Stimulated activated CD4-positive, alpha-beta T cell treated with anti-CD3 and anti-CD28 coated beads, TNF-alpha, amount 100 ng/mL, for 48 hours (primary cell): Measurements from ENCODE around the gene OR10Z1.

Source experiments
- DNase-seq, 3 donors: peaks; one replicate each; pipeline ENCODE4 v3.0.0-alpha.2; 2020; ENCODE audit warnings: low read depth in 3 of 3

The OR10Z1 gene

GRCh38 chr1:158604968-158605367 lies at the start of gene OR10Z1:
Gene OR10Z1, plus strand, starts transcription at chr1:158605268. Its CDS starts 1,171 bp downstream, at chr1:158606439.
- DNase-seq: no peak

- no peak for DNase-seq
These were observed 45.4 kb upstream of the OR10Z1 start for GRCh38 chr1:158559696-158560095.

- no peak for DNase-seq
These were observed 41.2 kb upstream of the OR10Z1 start for GRCh38 chr1:158563853-158564252.

- DNase-seq: no peak
These were observed 40.5 kb upstream of the OR10Z1 start for GRCh38 chr1:158564608-158565007.

- no peak for DNase-seq
These were observed 34.6 kb upstream of the OR10Z1 start, which contains the start of gene OR6P1 for GRCh38 chr1:158570480-158570879. Gene OR6P1, minus strand, starts transcription at chr1:158570580. Its CDS starts 6,976 bp downstream, at chr1:158563604.

GRCh38 chr1:158572226-158572625 lies 32.8 kb upstream of the OR10Z1 start:
- no peak for DNase-seq

- DNase-seq: no peak
These were observed 27.5 kb upstream of the OR10Z1 start for GRCh38 chr1:158577561-158577960.

GRCh38 chr1:158579733-158580132 lies 25.3 kb upstream of the OR10Z1 start, which contains the start of gene OR10X1:
Gene OR10X1, minus strand, starts transcription at chr1:158579899. Its CDS starts 0 bp downstream, at chr1:158579899.
- DNase-seq: no peak

GRCh38 chr1:158583962-158584361 lies 21.1 kb upstream of the OR10Z1 start:
- no peak for DNase-seq

GRCh38 chr1:158586942-158587341 lies 18.1 kb upstream of the OR10Z1 start:
- no peak for DNase-seq

- DNase-seq: no peak
These were observed 4.3 kb upstream of the OR10Z1 start for GRCh38 chr1:158600735-158601134.

GRCh38 chr1:158607296-158607695 lies 2.2 kb downstream of the OR10Z1 start:
- DNase-seq: no peak

- DNase-seq: no peak
These were observed 6.8 kb downstream of the OR10Z1 start for GRCh38 chr1:158611916-158612315.

GRCh38 chr1:158613764-158614163 lies 8.7 kb downstream of the OR10Z1 start:
- no peak for DNase-seq

GRCh38 chr1:158638146-158638545 lies 33.1 kb downstream of the OR10Z1 start:
- no peak for DNase-seq

- no peak for DNase-seq
These were observed 33.8 kb downstream of the OR10Z1 start for GRCh38 chr1:158638904-158639303.

GRCh38 chr1:158644449-158644848 lies 39.4 kb downstream of the OR10Z1 start:
- no peak for DNase-seq

GRCh38 chr1:158646465-158646864 lies 41.4 kb downstream of the OR10Z1 start:
- no peak for DNase-seq

- no peak for DNase-seq
These were observed 44.0 kb downstream of the OR10Z1 start for GRCh38 chr1:158649052-158649451.

- no peak for DNase-seq
These were observed 47.8 kb downstream of the OR10Z1 start for GRCh38 chr1:158652721-158653334.

GRCh38 chr1:158654086-158654485 lies 49.0 kb downstream of the OR10Z1 start:
- DNase-seq: no peak

- DNase-seq: no peak
These were observed 49.5 kb downstream of the OR10Z1 start for GRCh38 chr1:158654571-158654970.
